ENCODE results near the gene PIGS. TPM values are rescaled to one million over a fixed set of nuclear protein-coding genes. Genes with fewer than 3 reads are reported as not detected.
A peak's percentile ranks its signal among the peaks of the same experiment; 100 is the strongest.

PIGS gene
- total and polyA plus RNA-seq, 2 donors (not counting 1 experiment from before 2014, with no cell fraction given) = 53.7 to 68.4 TPM

DNA sequence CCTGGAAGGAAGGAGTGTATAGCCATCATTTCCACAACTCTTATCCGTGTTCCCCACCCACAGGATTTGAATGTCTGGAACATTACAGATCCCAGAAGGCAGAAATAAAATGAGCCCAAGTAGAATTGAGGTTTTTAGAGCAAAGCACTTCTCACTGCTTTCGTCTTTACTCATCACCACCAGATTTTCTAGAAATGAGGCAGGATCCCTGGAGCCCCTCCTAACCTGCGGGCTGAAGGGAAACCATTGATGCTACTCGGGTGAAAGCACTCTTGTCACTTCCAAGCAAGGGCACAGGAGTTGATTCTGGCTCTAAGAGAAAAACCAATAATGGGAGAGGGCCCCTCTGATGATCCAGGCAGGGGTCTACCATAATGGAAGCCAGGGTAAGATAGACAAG lies 8.2 kb upstream of the PIGS start:
- Histone ChIP-seq H3K27ac (ENCODE audit: insufficient read depth, low read length) (no peak overlapping the region), H2AFZ (ENCODE audit: low read length) (no peak overlapping the region), H4K20me1 (ENCODE audit: control insufficient read depth, extremely low read depth, insufficient read depth, low read length) (no peaks in the 10 kb centered on the region), H3K36me3 (ENCODE audit: control insufficient read depth, insufficient read depth, low read length) (peaks cover 17% of the 10 kb centered on the region), H3K4me2 (ENCODE audit: extremely low read depth, insufficient read depth, low read length) (no peak overlapping the region), H3K9ac (ENCODE audit: insufficient read depth, low read length) (no peak overlapping the region), H3K27me3 (ENCODE audit: control insufficient read depth, insufficient read depth, low read length) (no peaks in the 10 kb centered on the region), H3K4me1 (ENCODE audit: control insufficient read depth, extremely low read depth, insufficient read depth, low read length) (peaks cover 4% of the 10 kb centered on the region), H3K9me3 (ENCODE audit: control insufficient read depth, insufficient read depth, low read depth, low read length) (no peaks in the 10 kb centered on the region), H3K79me2 (ENCODE audit: control insufficient read depth, insufficient read depth, low read length) (no peaks in the 10 kb centered on the region), H3K4me3 (replicated peaks in 1 of 4; ENCODE audit: control extremely low read depth in 1 of 4, insufficient read depth in 1 of 4, low read depth in 3 of 4, low read length in 4 of 4) (no peak overlapping the region)
- no peak for DNase-seq (ENCODE audit: low read depth in 2 of 2)
- no peak for TF ChIP-seq EZH2 (IDR thresholded peaks at IDR 0.05; ENCODE audit: low read length, missing control alignments)
- TF ChIP-seq CTCF (conservative IDR thresholded peaks at IDR 0.05 in 1 of 2, IDR thresholded peaks at IDR 0.05 in 1 of 2; ENCODE audit: low read depth in 1 of 2, low read length in 2 of 2) = no peak

DNA sequence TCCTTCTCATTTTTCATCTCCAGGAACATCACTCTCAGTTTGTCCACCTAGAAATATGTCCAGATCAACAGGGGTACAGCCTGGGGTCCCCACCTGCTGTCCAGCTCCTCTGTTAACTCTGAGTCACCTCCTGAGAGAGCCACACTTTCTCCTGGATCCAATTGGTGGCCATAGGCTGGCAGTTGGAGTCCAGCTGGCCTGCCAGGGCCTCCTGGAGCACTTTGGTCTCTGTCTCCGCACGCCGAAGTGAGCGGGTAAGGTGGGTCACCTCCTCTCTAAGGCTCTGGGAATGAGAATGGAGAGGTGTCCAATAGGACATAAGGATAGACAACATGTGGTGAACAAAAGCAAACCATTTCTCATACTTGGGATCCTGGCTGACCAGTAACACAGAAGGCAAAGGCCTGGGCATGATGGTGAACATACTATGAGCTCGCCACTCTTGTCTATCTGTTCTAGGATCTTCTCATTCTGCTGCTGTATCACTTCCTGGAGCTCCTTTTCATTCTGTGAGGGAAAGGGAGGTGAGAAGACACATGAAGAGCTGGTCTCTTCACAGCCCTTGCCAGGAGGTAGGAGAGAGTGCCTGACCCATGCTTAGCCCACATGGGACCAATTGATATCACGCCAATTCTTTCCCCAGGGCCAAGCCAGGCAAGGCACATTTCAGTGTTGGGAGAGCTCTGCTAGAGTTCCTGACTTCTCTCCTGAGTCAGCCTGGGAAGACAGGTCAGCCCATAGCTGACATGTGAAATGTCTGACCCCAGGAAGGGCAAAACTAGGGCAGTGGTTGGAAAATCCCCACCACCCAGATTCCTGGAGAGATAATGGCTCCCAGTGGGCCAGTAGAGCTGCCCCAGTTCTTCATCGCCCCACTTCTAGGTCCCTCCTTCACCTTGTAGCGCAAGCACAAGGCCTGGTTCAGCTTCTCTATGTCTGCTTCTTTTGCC lies 7.2 kb upstream of the PIGS start:
- Histone ChIP-seq H3K9ac (ENCODE audit: insufficient read depth, low read length) (no peak overlapping the region), H3K27ac (ENCODE audit: insufficient read depth, low read length) (no peak overlapping the region), H3K27me3 (ENCODE audit: control insufficient read depth, insufficient read depth, low read length) (no peaks in the 10 kb centered on the region), H2AFZ (ENCODE audit: low read length) (no peak overlapping the region), H3K36me3 (ENCODE audit: control insufficient read depth, insufficient read depth, low read length) (peaks cover 11% of the 10 kb centered on the region), H3K79me2 (ENCODE audit: control insufficient read depth, insufficient read depth, low read length) (no peaks in the 10 kb centered on the region), H3K4me3 (replicated peaks in 1 of 4; ENCODE audit: control extremely low read depth in 1 of 4, insufficient read depth in 1 of 4, low read depth in 3 of 4, low read length in 4 of 4) (no peak overlapping the region), H4K20me1 (ENCODE audit: control insufficient read depth, extremely low read depth, insufficient read depth, low read length) (no peaks in the 10 kb centered on the region), H3K4me1 (ENCODE audit: control insufficient read depth, extremely low read depth, insufficient read depth, low read length) (peaks cover 4% of the 10 kb centered on the region), H3K4me2 (ENCODE audit: extremely low read depth, insufficient read depth, low read length) (no peak overlapping the region), H3K9me3 (ENCODE audit: control insufficient read depth, insufficient read depth, low read depth, low read length) (no peaks in the 10 kb centered on the region)
- TF ChIP-seq CTCF (conservative IDR thresholded peaks at IDR 0.05 in 1 of 2, IDR thresholded peaks at IDR 0.05 in 1 of 2; ENCODE audit: low read depth in 1 of 2, low read length in 2 of 2) (no peak), EZH2 (IDR thresholded peaks at IDR 0.05; ENCODE audit: low read length, missing control alignments) (no peak)
- no peak for DNase-seq (ENCODE audit: low read depth in 2 of 2)

DNA sequence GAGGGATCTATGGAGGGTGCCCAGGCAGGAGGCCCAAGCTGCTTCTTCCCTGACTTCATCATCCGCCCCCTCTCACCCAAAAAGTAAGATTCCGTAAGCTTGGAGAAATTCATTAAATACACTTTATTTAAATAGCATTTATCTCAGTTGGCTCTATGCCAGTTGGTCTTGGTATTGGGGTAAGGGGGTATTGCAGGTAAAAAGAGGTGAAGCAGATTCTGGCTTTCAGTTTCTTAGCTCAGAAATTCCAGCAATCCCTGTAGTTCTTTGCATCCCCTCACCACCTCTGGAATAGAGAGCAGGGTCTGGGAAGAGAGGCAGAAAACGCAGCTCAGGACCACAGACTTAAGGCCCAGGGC lies 6.1 kb upstream of the PIGS start:
- Histone ChIP-seq H2AFZ (ENCODE audit: low read length) (no peak overlapping the region), H3K27ac (ENCODE audit: insufficient read depth, low read length) (peak overlapping the region; percentile 25), H3K36me3 (ENCODE audit: control insufficient read depth, insufficient read depth, low read length) (peaks cover 12% of the 10 kb centered on the region)

More for the DNA sequence above, 6.1 kb upstream of the PIGS start:
- Histone ChIP-seq H3K27me3 (ENCODE audit: control insufficient read depth, insufficient read depth, low read length) (no peaks in the 10 kb centered on the region), H3K79me2 (ENCODE audit: control insufficient read depth, insufficient read depth, low read length) (no peaks in the 10 kb centered on the region), H3K4me2 (ENCODE audit: extremely low read depth, insufficient read depth, low read length) (no peak overlapping the region), H3K9me3 (ENCODE audit: control insufficient read depth, insufficient read depth, low read depth, low read length) (no peaks in the 10 kb centered on the region), H3K4me1 (ENCODE audit: control insufficient read depth, extremely low read depth, insufficient read depth, low read length) (peaks cover 4% of the 10 kb centered on the region), H4K20me1 (ENCODE audit: control insufficient read depth, extremely low read depth, insufficient read depth, low read length) (no peaks in the 10 kb centered on the region), H3K9ac (ENCODE audit: insufficient read depth, low read length) (no peak overlapping the region), H3K4me3 (replicated peaks in 1 of 4; ENCODE audit: control extremely low read depth in 1 of 4, insufficient read depth in 1 of 4, low read depth in 3 of 4, low read length in 4 of 4) (no peak overlapping the region)
- TF ChIP-seq EZH2 (IDR thresholded peaks at IDR 0.05; ENCODE audit: low read length, missing control alignments) = no peak
- no peak for TF ChIP-seq CTCF (conservative IDR thresholded peaks at IDR 0.05 in 1 of 2, IDR thresholded peaks at IDR 0.05 in 1 of 2; ENCODE audit: low read depth in 1 of 2, low read length in 2 of 2)
- no peak for DNase-seq (ENCODE audit: low read depth in 2 of 2)
